ENCODE results near the gene HRH2.
"Not testable (repeated sequence)": the region's sequence is repeated elsewhere in the genome, so short reads cannot be mapped to it uniquely, and the experiment has no call there.

Gene HRH2

DNA sequence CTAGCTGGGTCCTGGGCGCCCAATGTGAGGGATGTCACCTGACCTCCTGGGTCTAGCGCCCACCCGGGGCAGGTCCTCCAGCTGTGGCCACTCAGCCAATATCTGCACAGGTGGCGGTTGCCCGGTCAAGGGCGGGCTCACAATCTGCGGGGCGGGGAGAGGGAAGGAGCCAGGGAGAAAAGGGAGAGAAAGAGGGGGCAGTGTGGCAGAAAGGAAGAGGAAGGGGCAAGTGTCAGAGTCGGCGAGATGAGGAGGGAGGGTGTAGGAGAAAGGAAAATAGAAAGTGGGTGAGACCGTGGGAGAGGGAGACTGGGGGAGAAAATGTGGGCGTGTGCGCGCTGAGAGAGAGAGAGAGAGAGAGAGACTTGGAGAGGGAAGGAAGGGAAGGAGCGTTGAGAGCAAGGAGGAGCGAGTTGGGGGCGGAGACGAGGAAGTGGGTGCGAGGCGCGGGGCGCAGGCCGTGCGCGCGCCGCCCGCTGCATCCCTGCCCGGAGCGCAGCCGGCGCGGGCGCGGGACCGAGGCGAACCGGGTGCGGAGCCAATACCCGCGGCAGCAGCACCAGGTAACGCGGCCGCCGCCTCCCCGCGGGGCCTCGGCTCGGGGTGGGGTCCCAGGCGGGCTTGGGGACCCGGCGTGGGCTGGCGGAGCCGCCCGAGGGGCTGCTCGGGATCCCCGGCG, at the start of gene HRH2:
TSS of gene HRH2 (plus strand) at position 479 of the 679 bp plus-strand sequence. CDS start 25,163 bp downstream, outside the sequence.
- DNase-seq, result no peak

- no peak for DNase-seq
Measured at GRCh38 chr5:175609526-175609925, 48.3 kb upstream of the HRH2 start.

DNA sequence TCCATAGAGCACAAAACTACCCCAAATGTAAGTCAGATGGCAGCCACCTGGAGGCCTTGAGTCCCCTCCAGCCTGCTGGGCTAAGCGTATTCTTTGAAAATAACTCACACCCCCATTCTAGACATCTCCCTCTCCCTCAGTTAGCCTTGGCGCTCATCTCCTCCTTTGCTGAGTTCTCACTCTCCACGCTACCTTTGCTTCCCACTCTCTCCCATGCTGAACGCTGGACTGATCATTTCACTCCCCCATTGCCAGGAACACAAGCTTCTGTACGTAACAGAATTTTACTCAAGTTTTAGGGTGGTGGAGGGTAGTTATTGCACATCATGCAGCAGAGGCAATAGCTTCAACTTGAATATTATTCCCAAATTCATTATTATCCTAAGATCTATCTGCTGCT, 47.5 kb upstream of the HRH2 start:
- DNase-seq, result no peak

GRCh38 chr5:175610898-175611297, 47.0 kb upstream of the HRH2 start:
- DNase-seq, result no peak

DNA sequence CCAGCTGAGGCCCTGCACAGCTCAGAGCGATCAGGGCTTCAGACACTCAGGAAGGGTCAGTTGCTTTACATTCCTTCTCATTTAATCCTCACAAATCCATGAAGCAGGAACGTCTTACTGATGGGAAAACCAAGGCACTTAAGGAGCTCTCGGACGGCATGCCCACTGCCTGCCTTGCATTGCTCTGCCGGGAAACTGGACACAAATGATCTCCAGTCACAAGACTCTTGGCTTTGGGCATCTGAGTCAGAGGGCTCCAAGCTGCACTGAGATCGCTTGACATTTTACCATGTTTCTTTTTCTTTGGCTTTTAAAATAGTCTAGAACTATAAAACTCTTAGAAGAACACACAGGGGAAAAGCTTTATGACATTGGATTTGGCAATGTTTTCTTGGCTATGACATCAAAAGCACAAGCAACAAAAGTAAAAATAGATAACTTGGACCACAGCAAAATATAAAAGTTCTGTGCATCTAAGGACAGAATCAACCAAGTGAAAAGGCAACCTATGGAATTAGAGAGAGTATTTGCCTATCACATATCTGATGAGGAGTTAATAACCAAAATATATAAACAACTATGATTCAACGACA, 43.6 kb upstream of the HRH2 start:
- no peak for DNase-seq

DNA sequence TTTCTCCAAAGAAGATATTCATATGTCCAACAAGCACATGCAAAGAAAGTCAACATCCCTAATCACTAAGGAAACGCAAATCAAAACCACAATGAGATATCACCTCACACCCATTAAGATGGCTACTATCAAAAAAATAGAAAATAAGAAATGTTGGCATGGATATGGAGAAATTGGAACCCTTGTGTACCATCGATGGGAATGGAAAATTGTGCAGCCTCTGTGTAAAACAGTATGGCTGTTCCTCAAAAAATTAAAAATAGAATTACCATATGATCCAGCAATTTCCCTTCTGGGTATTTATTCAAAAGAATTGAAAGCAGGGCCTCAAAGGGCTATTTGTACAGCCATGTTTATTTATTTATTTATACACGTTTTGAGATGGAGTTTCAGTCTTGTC, 43.0 kb upstream of the HRH2 start:
- DNase-seq, result no peak

DNA sequence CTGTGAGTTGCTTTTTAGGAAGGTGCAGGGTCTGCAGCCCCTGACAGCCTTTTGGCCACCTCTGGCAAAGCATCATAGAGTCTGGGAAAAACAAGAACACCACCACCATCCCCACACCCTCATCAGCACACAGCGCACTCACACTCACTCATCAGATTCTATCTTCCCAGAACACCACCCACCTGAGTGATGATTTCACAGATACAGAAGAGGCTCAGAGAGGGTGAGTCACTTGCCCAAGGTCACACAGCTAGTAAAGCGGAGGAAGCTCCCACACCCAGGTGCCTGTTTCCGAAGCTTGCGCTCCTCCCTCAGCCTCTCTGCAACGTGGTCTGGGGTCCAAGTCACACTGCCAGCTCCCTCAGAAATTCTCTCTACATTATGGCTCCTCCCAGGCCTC, 41.8 kb upstream of the HRH2 start:
- no peak for DNase-seq

- DNase-seq, result not testable (repeated sequence)
Measured at GRCh38 chr5:175616527-175616926, 41.3 kb upstream of the HRH2 start.

- DNase-seq, result no peak
Measured at GRCh38 chr5:175617447-175617846, 40.4 kb upstream of the HRH2 start.

DNA sequence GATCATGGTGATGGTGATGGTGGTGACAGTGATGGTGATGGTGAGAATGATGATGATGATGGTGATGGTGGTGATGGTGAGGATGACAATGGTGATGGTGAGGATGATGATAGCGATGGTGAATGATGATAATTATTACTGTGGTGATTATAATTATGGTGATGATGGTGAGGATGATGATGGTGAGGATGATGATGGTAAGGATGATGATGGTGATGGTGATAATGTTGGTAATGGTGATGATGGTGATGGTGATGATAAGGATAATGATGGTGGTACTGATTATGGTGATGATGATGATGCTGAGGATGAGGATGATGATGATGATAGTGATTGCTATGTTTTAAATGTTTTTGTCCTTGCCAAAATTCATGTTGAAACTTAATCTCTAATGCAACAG, 37.3 kb upstream of the HRH2 start:
- no peak for DNase-seq

DNA sequence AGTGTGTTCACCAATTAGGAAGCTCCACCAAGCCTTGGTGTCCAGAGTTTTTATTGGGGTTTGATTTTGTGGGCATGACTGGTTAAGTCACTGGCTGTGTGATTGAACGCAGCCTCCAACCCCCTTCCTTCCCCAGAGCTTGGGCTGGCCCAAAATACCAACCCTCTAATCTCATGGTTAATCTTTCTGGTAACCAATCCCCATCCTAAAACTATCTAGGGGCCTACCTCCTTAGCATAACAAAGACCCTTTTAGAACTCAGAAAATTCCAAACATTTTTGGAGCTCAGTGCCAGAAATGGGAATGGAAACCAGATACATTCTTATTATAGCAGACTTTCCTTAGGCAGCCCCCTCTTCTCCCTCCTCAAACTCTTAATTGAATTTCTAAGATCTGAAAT, 35.9 kb upstream of the HRH2 start:
- DNase-seq, result no peak

- DNase-seq, result no peak
Measured at GRCh38 chr5:175623088-175623487, 34.8 kb upstream of the HRH2 start.

DNA sequence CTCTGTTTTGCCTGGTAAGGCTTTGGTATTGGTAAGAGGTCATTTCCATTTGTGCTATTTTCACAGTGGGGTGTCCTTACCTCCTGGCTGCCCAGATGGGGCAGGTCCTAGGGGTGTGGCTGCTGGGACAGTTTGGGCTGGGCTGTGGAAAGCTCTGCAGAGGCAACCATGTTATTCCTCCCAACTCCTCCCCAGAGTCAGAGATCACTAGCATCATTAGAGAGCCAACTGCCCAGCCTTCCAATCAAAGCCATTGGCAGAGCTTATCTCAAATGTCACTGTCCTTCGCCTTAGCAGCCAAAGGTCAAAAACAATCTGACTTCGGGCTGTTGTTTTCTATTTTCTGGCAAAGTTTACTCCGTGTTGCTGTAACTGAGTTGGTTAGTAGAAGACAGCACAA, 33.6 kb upstream of the HRH2 start:
- no peak for DNase-seq

- no peak for DNase-seq
Measured at GRCh38 chr5:175627005-175627404, 30.9 kb upstream of the HRH2 start.

DNA sequence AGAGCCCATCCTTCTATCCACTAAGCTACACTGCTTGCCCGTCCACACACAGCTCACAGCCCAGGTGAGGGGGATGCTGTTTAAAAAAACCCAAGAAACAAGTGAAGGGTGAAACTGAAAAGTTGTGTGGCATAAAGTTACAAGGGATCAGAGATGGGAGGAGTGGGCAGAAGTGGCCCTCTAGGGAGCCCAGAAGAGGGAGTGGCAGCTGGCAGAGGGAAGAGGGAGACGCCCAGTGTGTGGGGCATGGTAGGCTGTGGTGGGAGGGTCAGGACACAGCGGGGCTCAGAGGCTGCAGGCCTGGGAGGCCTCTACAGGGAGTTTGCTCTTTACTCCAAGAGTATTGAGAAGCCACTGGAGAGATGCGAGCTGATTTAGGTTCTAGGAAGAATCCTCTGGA, 30.1 kb upstream of the HRH2 start:
- no peak for DNase-seq

- no peak for DNase-seq
Measured at GRCh38 chr5:175628668-175629067, 29.2 kb upstream of the HRH2 start.

DNA sequence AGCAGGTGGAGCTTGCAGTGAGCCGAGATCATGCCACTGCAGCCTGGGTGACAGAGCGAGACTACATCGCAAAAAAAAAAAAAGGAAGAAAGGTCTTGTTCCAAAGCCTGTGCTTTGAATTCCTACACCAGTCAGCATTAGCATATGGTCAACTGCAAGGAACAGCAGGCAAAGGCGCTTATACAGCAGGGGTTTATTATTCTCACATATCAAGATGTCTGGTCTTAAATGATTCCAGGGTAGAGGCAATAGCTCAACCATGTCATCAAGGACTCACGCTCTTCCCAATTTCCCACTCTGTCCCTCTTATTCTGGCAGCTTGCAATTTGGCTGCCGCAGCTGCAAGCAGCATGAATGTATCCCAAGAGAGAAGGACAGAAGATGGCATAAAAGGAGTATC, 28.6 kb upstream of the HRH2 start:
- DNase-seq, result no peak

GRCh38 chr5:175629793-175630192, 28.1 kb upstream of the HRH2 start:
- DNase-seq, result no peak

DNA sequence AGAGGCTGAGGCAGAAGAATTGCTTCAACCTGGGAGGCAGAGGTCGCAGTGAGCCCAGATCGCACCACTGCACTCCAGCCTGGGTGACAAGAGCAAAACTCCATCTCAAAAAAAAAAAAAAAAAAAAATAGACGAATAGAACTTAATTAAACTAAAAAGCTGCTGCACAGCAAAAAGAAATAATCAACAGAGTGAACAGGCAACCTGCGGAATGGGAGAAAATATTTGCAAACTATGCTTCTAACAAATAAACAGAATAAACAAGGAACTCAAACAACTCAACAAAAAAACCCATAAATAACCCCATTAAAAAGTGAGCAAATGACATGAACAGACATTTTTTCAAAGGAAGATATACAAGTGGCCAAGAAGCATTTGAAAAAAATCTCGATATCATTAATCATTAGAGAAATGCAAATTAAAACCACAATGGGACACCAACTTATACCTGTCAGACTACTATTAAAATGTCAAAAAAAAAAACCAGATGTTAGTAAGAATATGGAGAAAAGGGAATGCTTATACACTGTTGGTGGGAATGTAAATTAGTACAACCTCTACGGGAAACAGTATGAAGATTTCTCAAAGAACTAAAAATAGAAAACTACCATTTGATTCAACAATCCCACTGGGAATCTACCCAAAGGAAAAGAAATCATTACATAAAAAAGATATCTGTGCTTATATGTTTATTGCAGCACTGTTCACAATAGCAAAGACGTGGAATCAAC, 21.9 kb upstream of the HRH2 start:
- no peak for DNase-seq

GRCh38 chr5:175638305-175638704, 19.6 kb upstream of the HRH2 start:
- no peak for DNase-seq

GRCh38 chr5:175640106-175640775, 17.6 kb upstream of the HRH2 start:
- DNase-seq, result no peak

- DNase-seq, result no peak
Measured at GRCh38 chr5:175642998-175643397, 14.9 kb upstream of the HRH2 start.

GRCh38 chr5:175646251-175646650, 11.6 kb upstream of the HRH2 start:
- DNase-seq, result no peak

GRCh38 chr5:175649967-175650366, 7.9 kb upstream of the HRH2 start:
- DNase-seq, result no peak

Measured in NCI-H510A treated with DMSO at 0.1 percent for 48 hours (cell line).